Measurements from ENCODE around the gene CNOT2. TPM values are rescaled to one million over a fixed set of nuclear protein-coding genes. Genes with fewer than 3 reads are reported as not detected.

CNOT2 gene
- total RNA-seq, 1 experiment from 2014 or later: 109 TPM

Other genes starting within 250 kb of the CNOT2 start
- 1.6 TPM in 2 replicates for gene KCNMB4, start 122.9 kb downstream of the CNOT2 start, total RNA-seq (2014; rRNA removed; shearing (Covaris generic))